ENCODE measurements around the gene KRTAP10-9.
"Not testable (repeated sequence)": the region's sequence is repeated elsewhere in the genome, so short reads cannot be mapped to it uniquely, and the experiment has no call there.

The KRTAP10-9 gene

GRCh38 chr21:44632067-44632466, 5.2 kb downstream of the KRTAP10-9 start:
- Mint-ChIP-seq H3K4me3 (no peak overlapping the region), H3K27ac (no peak overlapping the region), H3K9me3 (peaks cover 24% of the 10 kb centered on the region), H3K27me3 (peaks cover 8% of the 10 kb centered on the region), H3K4me1 (peaks cover 7% of the 10 kb centered on the region), H3K36me3 (peaks cover 5% of the 10 kb centered on the region)
- DNase-seq (ENCODE audit: low spot score in 2 of 2), result no peak
- no peak for ATAC-seq (ENCODE audit: low read depth)

- peaks cover 23% of the 10 kb centered on the region for H3K27me3 Mint-ChIP-seq
- H3K9me3 Mint-ChIP-seq, result peaks cover 17% of the 10 kb centered on the region
- H3K4me1 Mint-ChIP-seq, result no peaks in the 10 kb centered on the region
- no peak overlapping the region for H3K4me3 Mint-ChIP-seq
- DNase-seq (ENCODE audit: low spot score in 2 of 2) (no peak), ATAC-seq (ENCODE audit: low read depth) (no peak)
- H3K36me3 Mint-ChIP-seq, result peaks cover 5% of the 10 kb centered on the region
- H3K27ac Mint-ChIP-seq, result no peak overlapping the region
Measured at GRCh38 chr21:44636209-44637017, 9.5 kb downstream of the KRTAP10-9 start.

GRCh38 chr21:44637018-44637850, 10.3 kb downstream of the KRTAP10-9 start, which contains the start of gene KRTAP10-10:
Gene KRTAP10-10, plus strand, starts transcription at chr21:44637356. Its CDS starts 62 bp downstream, at chr21:44637418.
- no peaks in the 10 kb centered on the region for H3K4me1 Mint-ChIP-seq
- H3K27me3 Mint-ChIP-seq, result peaks cover 24% of the 10 kb centered on the region
- H3K27ac Mint-ChIP-seq, result no peak within 1 kb of the TSS
- ATAC-seq (ENCODE audit: low read depth) (no peak), DNase-seq (ENCODE audit: low spot score in 2 of 2) (no peak)
- H3K36me3 Mint-ChIP-seq, result peaks cover 5% of the 10 kb centered on the region
- no peak within 1 kb of the TSS for H3K4me3 Mint-ChIP-seq
- H3K9me3 Mint-ChIP-seq, result peaks cover 14% of the 10 kb centered on the region

- not testable (repeated sequence) for H3K4me3 Mint-ChIP-seq; ATAC-seq (ENCODE audit: low read depth); H3K27ac Mint-ChIP-seq; DNase-seq (ENCODE audit: low spot score in 2 of 2); H3K36me3 Mint-ChIP-seq; H3K4me1 Mint-ChIP-seq
- H3K9me3 Mint-ChIP-seq, result peaks cover 16% of the 10 kb centered on the region
- peaks cover 26% of the 10 kb centered on the region for H3K27me3 Mint-ChIP-seq
Measured at GRCh38 chr21:44637851-44638348, 11.0 kb downstream of the KRTAP10-9 start.

GRCh38 chr21:44638506-44639330, 11.8 kb downstream of the KRTAP10-9 start:
- ATAC-seq (ENCODE audit: low read depth); DNase-seq (ENCODE audit: low spot score in 2 of 2); H3K4me3 Mint-ChIP-seq; H3K4me1 Mint-ChIP-seq; H3K36me3 Mint-ChIP-seq; H3K27ac Mint-ChIP-seq: not testable (repeated sequence)
- Mint-ChIP-seq H3K27me3 (peaks cover 28% of the 10 kb centered on the region), H3K9me3 (peaks cover 15% of the 10 kb centered on the region)

GRCh38 chr21:44639331-44639655, 12.4 kb downstream of the KRTAP10-9 start:
- Mint-ChIP-seq H3K4me3 (no peak overlapping the region), H3K27me3 (peaks cover 28% of the 10 kb centered on the region), H3K27ac (no peak overlapping the region), H3K9me3 (peaks cover 15% of the 10 kb centered on the region), H3K4me1 (no peaks in the 10 kb centered on the region), H3K36me3 (peaks cover 5% of the 10 kb centered on the region)
- ATAC-seq (ENCODE audit: low read depth), result no peak
- DNase-seq (ENCODE audit: low spot score in 2 of 2), result no peak

- ATAC-seq (ENCODE audit: low read depth) (no peak), DNase-seq (ENCODE audit: low spot score in 2 of 2) (no peak)
- Mint-ChIP-seq H3K9me3 (peaks cover 23% of the 10 kb centered on the region), H3K4me1 (no peaks in the 10 kb centered on the region), H3K36me3 (peaks cover 5% of the 10 kb centered on the region), H3K27me3 (peaks cover 26% of the 10 kb centered on the region), H3K4me3 (no peak overlapping the region), H3K27ac (no peak overlapping the region)
Measured at GRCh38 chr21:44640761-44641160, 13.9 kb downstream of the KRTAP10-9 start.

- no peak overlapping the region for H3K27ac Mint-ChIP-seq
- H3K4me1 Mint-ChIP-seq, result peaks cover 3% of the 10 kb centered on the region
- no peak for DNase-seq (ENCODE audit: low spot score in 2 of 2)
- H3K4me3 Mint-ChIP-seq, result no peak overlapping the region
- H3K9me3 Mint-ChIP-seq, result peaks cover 23% of the 10 kb centered on the region
- peaks cover 5% of the 10 kb centered on the region for H3K36me3 Mint-ChIP-seq
- peaks cover 27% of the 10 kb centered on the region for H3K27me3 Mint-ChIP-seq
- ATAC-seq (ENCODE audit: low read depth), result no peak
Measured at GRCh38 chr21:44643741-44644310, 16.9 kb downstream of the KRTAP10-9 start.

- Mint-ChIP-seq H3K4me3 (no peak overlapping the region), H3K27me3 (peaks cover 24% of the 10 kb centered on the region), H3K27ac (no peak overlapping the region), H3K9me3 (peaks cover 23% of the 10 kb centered on the region), H3K4me1 (peaks cover 3% of the 10 kb centered on the region), H3K36me3 (peaks cover 5% of the 10 kb centered on the region)
- DNase-seq (ENCODE audit: low spot score in 2 of 2) (no peak), ATAC-seq (ENCODE audit: low read depth) (no peak)
Measured at GRCh38 chr21:44644878-44645277, 18.0 kb downstream of the KRTAP10-9 start.

- not testable (repeated sequence) for H3K4me1 Mint-ChIP-seq; DNase-seq (ENCODE audit: low spot score in 2 of 2); H3K27ac Mint-ChIP-seq; H3K36me3 Mint-ChIP-seq; H3K4me3 Mint-ChIP-seq; ATAC-seq (ENCODE audit: low read depth)
- Mint-ChIP-seq H3K27me3 (peaks cover 15% of the 10 kb centered on the region), H3K9me3 (peaks cover 17% of the 10 kb centered on the region)
Measured at GRCh38 chr21:44646366-44647221, 19.7 kb downstream of the KRTAP10-9 start, which contains the start of gene KRTAP10-11. Gene KRTAP10-11, plus strand, starts transcription at chr21:44646414. Its CDS starts 45 bp downstream, at chr21:44646459.

- Mint-ChIP-seq H3K27me3 (peaks cover 15% of the 10 kb centered on the region), H3K36me3 (no peaks in the 10 kb centered on the region), H3K4me1 (peaks cover 3% of the 10 kb centered on the region), H3K9me3 (peaks cover 16% of the 10 kb centered on the region), H3K27ac (no peak overlapping the region), H3K4me3 (no peak overlapping the region)
- DNase-seq (ENCODE audit: low spot score in 2 of 2) (no peak), ATAC-seq (ENCODE audit: low read depth) (no peak)
Measured at GRCh38 chr21:44647222-44647552, 20.3 kb downstream of the KRTAP10-9 start.

- Mint-ChIP-seq H3K36me3 (no peaks in the 10 kb centered on the region), H3K9me3 (peaks cover 9% of the 10 kb centered on the region), H3K4me1 (peaks cover 3% of the 10 kb centered on the region), H3K4me3 (no peak overlapping the region), H3K27me3 (peaks cover 11% of the 10 kb centered on the region), H3K27ac (no peak overlapping the region)
- DNase-seq (ENCODE audit: low spot score in 2 of 2), result no peak
- ATAC-seq (ENCODE audit: low read depth), result no peak
Measured at GRCh38 chr21:44648557-44649311, 21.8 kb downstream of the KRTAP10-9 start.
